Measurements from ENCODE around the gene PROSER3.
"Not testable (repeated sequence)": the region's sequence is repeated elsewhere in the genome, so short reads cannot be mapped to it uniquely, and the experiment has no call there.

The PROSER3 gene

DNA sequence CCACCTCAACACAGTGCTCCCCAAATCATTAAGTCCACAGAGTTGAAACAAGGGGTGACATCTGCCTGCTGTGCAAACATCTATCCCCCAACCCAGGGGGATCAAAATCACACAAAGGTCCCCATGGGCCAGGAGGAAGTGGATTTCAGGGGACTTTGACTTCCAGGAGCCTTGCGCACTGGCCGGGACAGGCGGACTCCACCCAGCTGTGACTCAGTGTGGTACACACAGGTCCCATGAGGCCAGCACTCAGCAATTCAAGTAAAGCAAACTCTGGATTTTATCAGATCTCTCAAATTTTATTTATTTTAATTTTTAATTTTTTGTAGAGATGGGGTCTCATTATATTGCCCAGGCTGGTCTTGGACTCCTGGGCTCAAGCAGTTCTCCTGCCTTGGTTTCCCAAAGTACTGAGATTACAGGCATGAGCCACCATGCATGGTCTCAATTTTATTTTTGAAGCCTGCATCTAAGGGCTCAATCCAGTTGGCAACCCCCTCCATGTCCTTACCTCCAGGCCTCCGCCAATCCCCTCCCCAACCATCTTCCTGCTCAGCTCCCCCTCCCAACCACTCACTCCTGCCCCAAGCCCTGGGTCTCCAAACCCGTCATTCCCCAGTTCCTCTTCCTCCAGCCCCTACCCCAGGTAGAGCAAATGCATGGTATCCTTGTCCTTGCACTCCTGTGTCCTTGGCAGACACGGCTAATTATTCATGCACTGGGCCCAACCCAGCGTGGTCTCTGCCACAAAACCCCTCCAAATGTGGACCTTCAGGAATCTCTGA is 35.6 kb downstream of the PROSER3 start:
- WGBS, 2 experiments = 88 to 90% methylated on average over 7 of the region's 7 CpGs
- Histone ChIP-seq H3K9me3 (ENCODE audit: control insufficient read depth, low read length) (no peaks in the 10 kb centered on the region), H3K27me3 (ENCODE audit: control insufficient read depth, insufficient read depth, low read length, poor library complexity, severe bottlenecking) (peaks cover 31% of the 10 kb centered on the region), H3K4me3 (ENCODE audit: insufficient read depth, low read depth, low read length) (no peak overlapping the region), H3K36me3 (ENCODE audit: control insufficient read depth, insufficient read depth, low read length) (no peaks in the 10 kb centered on the region), H3K27ac (ENCODE audit: insufficient read depth, low read depth, low read length, poor library complexity, severe bottlenecking) (no peak overlapping the region), H3K4me1 (ENCODE audit: control insufficient read depth, insufficient read depth, low read length) (no peaks in the 10 kb centered on the region)

DNA sequence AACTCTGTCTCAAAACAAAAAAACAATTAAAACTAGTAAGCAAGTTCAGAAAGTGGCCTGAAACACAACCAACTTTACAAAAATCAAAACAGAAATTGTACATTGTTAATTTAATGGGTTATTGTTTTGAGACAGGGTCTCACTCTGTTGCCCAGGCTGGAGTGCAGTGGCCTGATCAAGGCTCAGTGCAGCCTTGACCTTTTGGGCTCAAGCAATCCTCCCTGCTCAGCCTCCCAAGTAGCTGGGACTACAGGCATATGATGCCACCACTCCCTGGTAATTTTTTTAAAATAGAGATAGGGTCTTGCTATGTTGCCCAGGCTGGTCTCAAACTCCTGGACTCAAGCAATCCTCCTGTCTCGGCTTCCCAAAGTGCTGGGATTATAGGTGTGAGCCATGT is 37.6 kb downstream of the PROSER3 start:
- peaks cover 31% of the 10 kb centered on the region for H3K27me3 ChIP-seq (ENCODE audit: control insufficient read depth, insufficient read depth, low read length, poor library complexity, severe bottlenecking)
- H3K4me1 ChIP-seq (ENCODE audit: control insufficient read depth, insufficient read depth, low read length); H3K36me3 ChIP-seq (ENCODE audit: control insufficient read depth, insufficient read depth, low read length); H3K4me3 ChIP-seq (ENCODE audit: insufficient read depth, low read depth, low read length); H3K27ac ChIP-seq (ENCODE audit: insufficient read depth, low read depth, low read length, poor library complexity, severe bottlenecking); H3K9me3 ChIP-seq (ENCODE audit: control insufficient read depth, low read length): not testable (repeated sequence)
- 60 to 88% methylated on average over 1 of the region's 1 CpG for WGBS, 2 experiments

DNA sequence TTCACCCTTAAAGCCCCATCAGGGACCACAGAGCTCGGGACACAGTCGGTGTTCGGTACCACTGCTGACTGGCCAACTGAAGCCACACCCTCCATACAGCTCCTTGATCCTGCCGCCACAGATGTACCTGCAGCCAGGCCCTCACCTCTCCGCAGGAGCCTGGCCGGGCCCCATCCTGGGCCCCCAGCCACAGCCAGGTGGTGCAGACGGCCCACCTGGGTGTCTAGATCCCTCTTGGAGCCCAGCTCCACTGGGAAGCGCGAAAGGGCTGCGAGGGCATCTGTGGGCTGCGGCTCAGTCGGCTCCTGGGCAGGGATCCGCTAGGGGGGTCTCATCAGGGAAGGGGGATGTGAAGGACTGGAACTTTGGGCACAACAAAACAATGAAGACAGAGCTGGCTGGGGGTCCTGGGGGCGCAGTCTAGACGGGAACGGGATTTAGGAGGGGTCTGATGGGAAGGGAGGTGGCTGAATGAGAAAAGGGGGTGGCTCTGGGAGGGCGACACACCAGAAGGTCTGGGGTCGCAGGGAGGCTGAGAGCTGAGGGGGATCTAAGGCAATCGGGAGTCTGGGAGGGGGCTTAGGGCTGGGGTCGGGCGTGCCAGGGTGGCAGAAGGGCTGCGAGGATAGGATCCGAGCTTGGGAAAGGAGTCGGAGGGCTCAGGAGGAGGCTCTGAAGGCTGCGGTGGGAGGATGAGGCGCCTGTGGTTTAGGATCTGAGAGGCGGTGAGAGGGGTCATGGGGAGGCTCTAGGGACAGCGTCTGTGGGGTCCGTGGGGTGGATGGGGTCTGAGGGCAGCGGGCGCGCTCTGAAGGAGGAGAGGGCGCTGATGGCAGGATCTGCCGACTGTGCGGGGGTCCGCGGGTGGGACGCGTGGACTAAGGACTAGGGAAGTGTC is 38.9 kb downstream of the PROSER3 start:
- WGBS, 2 experiments = 52 to 53% methylated on average over 39 of the region's 39 CpGs
- H3K9me3 ChIP-seq (ENCODE audit: control insufficient read depth, low read length) = no peaks in the 10 kb centered on the region
- H3K27me3 ChIP-seq (ENCODE audit: control insufficient read depth, insufficient read depth, low read length, poor library complexity, severe bottlenecking) = peaks cover 31% of the 10 kb centered on the region
- no peaks in the 10 kb centered on the region for H3K4me1 ChIP-seq (ENCODE audit: control insufficient read depth, insufficient read depth, low read length)
- no peak overlapping the region for H3K27ac ChIP-seq (ENCODE audit: insufficient read depth, low read depth, low read length, poor library complexity, severe bottlenecking)
- no peaks in the 10 kb centered on the region for H3K36me3 ChIP-seq (ENCODE audit: control insufficient read depth, insufficient read depth, low read length)
- H3K4me3 ChIP-seq (ENCODE audit: insufficient read depth, low read depth, low read length) = peak overlapping the region; percentile 6

DNA sequence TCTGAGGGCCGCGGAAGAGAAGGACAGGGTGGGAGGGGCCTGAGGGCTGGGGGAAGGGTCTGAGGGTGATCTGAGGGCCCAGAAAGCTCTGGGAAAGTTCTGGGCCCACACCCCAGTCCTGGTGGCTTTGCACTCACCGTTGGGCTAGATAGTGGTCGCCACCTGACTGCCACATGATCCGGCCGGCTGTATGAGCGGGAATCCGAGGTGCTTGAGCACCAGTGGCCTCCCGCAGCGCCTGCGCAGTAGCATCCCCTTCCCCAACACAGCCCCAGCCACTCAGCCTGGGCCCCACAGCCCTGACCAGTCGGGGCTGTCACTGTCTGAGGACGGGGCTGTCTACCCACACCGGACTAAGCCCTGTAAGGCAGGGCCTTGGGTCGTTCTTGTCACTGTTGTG is 39.7 kb downstream of the PROSER3 start:
- peaks cover 31% of the 10 kb centered on the region for H3K27me3 ChIP-seq (ENCODE audit: control insufficient read depth, insufficient read depth, low read length, poor library complexity, severe bottlenecking)
- no peaks in the 10 kb centered on the region for H3K36me3 ChIP-seq (ENCODE audit: control insufficient read depth, insufficient read depth, low read length)
- H3K27ac ChIP-seq (ENCODE audit: insufficient read depth, low read depth, low read length, poor library complexity, severe bottlenecking) = no peak overlapping the region
- H3K9me3 ChIP-seq (ENCODE audit: control insufficient read depth, low read length) = no peaks in the 10 kb centered on the region
- H3K4me3 ChIP-seq (ENCODE audit: insufficient read depth, low read depth, low read length) = peak overlapping the region; percentile 6
- H3K4me1 ChIP-seq (ENCODE audit: control insufficient read depth, insufficient read depth, low read length) = no peaks in the 10 kb centered on the region
- WGBS, 2 experiments = 48 to 49% methylated on average over 15 of the region's 15 CpGs

DNA sequence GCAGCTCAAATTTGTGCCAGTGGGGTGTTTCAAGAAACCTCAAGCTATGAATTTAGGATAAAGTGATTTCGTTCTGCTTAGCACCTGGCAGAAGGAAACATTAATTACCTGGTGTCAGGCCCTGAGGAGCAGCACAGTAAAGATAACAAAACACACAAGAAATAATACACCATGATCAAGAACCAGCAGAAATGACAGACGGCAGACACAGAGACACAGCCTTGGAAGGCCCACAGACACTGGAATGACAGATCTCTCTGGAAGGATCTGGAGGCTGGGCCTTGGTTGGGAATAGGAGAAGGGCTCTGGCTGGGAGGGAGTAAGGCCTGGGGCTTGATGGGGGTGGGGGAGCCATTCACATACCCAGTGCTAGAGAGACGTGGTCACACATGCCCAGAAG is 43.9 kb downstream of the PROSER3 start:
- Histone ChIP-seq H3K36me3 (ENCODE audit: control insufficient read depth, insufficient read depth, low read length) (no peaks in the 10 kb centered on the region), H3K4me1 (ENCODE audit: control insufficient read depth, insufficient read depth, low read length) (no peaks in the 10 kb centered on the region), H3K27ac (ENCODE audit: insufficient read depth, low read depth, low read length, poor library complexity, severe bottlenecking) (no peak overlapping the region), H3K9me3 (ENCODE audit: control insufficient read depth, low read length) (no peaks in the 10 kb centered on the region), H3K4me3 (ENCODE audit: insufficient read depth, low read depth, low read length) (no peak overlapping the region), H3K27me3 (ENCODE audit: control insufficient read depth, insufficient read depth, low read length, poor library complexity, severe bottlenecking) (peaks cover 14% of the 10 kb centered on the region)
- 89 to 91% methylated on average over 3 of the region's 3 CpGs for WGBS, 2 experiments

DNA sequence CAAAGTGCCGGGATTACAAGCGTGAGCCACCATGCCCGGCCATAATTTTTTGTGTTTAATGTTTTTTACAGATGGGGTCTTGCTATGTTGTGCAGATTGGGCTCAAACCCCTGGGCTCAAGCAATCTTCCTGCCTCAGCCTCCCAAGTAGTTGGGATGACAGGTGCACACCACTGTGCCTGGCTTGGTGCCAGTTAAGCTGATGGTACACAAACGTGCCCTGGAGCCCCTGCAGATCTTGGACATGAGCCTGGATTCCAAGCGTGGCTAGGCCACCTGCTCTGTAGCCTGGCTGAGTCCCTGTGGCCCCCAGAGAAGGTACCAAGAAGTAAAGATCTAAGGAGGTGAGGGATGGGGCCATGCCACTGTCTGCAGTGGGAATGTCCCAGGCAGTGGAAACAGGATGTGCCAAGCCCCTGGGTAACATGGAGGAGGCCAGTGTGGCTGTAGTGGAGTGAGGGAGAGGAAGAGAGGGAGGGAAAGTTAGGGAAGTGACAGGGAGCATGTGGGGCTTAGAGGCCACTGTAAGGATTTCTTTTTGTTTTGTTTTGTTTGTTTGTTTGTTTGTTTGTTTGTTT is 47.6 kb downstream of the PROSER3 start:
- Histone ChIP-seq H3K9me3 (ENCODE audit: control insufficient read depth, low read length) (no peaks in the 10 kb centered on the region), H3K4me3 (ENCODE audit: insufficient read depth, low read depth, low read length) (no peak overlapping the region), H3K36me3 (ENCODE audit: control insufficient read depth, insufficient read depth, low read length) (no peaks in the 10 kb centered on the region), H3K27me3 (ENCODE audit: control insufficient read depth, insufficient read depth, low read length, poor library complexity, severe bottlenecking) (no peaks in the 10 kb centered on the region), H3K4me1 (ENCODE audit: control insufficient read depth, insufficient read depth, low read length) (no peaks in the 10 kb centered on the region), H3K27ac (ENCODE audit: insufficient read depth, low read depth, low read length, poor library complexity, severe bottlenecking) (no peak overlapping the region)
- 76 to 83% methylated on average over 5 of the region's 5 CpGs for WGBS, 2 experiments

DNA sequence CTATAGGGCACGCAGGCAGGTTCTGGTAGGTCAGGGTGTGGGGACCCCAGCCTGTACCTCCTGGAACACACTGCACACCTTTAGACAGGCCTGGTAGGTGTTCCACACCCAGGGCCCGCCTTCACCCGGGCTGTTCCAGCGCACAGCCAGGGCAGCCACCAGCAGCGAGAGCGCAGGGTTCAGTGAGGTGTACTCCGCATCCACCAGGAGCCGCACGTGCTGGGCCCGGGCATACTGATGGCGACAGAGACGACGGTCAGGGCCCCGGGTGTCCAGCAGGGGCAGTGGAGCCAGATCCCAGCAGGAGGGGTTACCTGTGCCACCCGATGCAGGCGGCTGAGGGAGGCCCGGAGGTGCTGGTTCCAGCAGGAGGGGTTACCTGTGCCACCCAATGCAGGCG is 48.6 kb downstream of the PROSER3 start:
- Histone ChIP-seq H3K27me3 (ENCODE audit: control insufficient read depth, insufficient read depth, low read length, poor library complexity, severe bottlenecking) (no peaks in the 10 kb centered on the region), H3K27ac (ENCODE audit: insufficient read depth, low read depth, low read length, poor library complexity, severe bottlenecking) (no peak overlapping the region), H3K36me3 (ENCODE audit: control insufficient read depth, insufficient read depth, low read length) (no peaks in the 10 kb centered on the region), H3K4me1 (ENCODE audit: control insufficient read depth, insufficient read depth, low read length) (no peaks in the 10 kb centered on the region), H3K4me3 (ENCODE audit: insufficient read depth, low read depth, low read length) (no peak overlapping the region), H3K9me3 (ENCODE audit: control insufficient read depth, low read length) (no peaks in the 10 kb centered on the region)
- 89 to 91% methylated on average over 18 of the region's 18 CpGs for WGBS, 2 experiments

DNA sequence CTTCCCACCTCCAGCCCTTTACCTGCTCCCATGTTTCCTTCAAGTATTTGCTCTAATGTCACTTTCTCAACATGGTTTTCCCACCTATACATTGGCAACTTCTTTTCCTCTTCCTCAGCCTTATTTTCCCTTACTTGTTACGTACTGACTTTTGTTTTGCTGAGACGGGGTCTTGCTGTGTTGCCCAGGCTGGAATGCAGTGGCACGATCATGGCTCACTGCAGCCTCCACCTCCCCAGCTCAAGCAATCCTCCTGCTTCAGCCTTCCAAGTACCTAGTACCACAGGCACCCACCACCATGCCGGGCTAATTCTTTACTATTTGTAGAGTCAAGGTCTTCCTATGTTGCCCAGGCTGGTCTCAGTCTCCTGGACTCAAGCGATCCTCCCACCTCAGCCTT is 49.7 kb downstream of the PROSER3 start:
- 89 to 92% methylated on average over 5 of the region's 5 CpGs for WGBS, 2 experiments
- Histone ChIP-seq H3K9me3 (ENCODE audit: control insufficient read depth, low read length) (no peaks in the 10 kb centered on the region), H3K4me1 (ENCODE audit: control insufficient read depth, insufficient read depth, low read length) (no peaks in the 10 kb centered on the region), H3K36me3 (ENCODE audit: control insufficient read depth, insufficient read depth, low read length) (no peaks in the 10 kb centered on the region), H3K27me3 (ENCODE audit: control insufficient read depth, insufficient read depth, low read length, poor library complexity, severe bottlenecking) (no peaks in the 10 kb centered on the region), H3K27ac (ENCODE audit: insufficient read depth, low read depth, low read length, poor library complexity, severe bottlenecking) (no peak overlapping the region), H3K4me3 (ENCODE audit: insufficient read depth, low read depth, low read length) (no peak overlapping the region)

DNA sequence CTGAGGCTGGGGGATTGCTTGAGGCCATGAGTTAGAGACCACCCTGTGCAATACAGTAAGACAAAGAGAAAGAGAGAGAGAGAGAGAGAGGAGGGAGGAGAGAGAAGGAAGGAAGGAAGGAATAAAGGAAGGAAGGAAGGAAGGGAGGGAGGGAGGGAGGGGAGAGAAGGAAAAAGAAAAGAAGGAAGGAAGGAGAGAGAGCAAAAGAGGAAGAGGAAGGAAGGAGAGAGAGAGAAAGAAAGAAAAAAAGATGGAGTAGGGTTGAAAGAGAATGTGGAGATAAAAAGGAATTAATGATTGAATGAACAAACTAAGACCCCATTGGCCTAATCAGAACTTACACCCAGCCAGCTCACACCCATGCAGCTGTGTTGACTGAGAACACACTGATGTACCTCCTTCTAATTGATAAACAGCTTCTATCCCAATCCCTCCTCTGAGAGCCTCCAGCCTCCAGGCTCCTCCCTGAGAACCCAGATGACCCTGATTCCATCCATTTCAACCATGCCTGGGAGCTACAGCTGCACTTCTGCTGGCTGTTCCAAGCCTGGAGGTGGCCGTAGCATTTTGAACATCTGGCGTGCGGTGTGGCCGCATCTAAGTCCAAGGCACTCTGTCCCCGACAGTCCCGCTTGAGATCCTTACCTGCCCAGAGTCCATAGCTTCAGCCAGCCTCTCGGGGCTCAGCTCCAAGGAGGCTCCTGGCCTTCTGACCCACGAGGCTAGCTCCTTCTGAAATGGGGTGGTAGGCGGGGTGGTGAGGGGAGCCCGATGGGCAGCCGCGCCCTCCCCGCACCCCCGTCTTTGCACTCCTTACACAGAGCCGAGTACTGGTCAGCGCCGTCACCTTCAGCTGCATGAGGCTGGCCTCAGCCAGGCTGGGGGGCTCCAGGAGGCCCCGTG is 53.6 kb downstream of the PROSER3 start:
- Histone ChIP-seq H3K27me3 (ENCODE audit: control insufficient read depth, insufficient read depth, low read length, poor library complexity, severe bottlenecking) (no peaks in the 10 kb centered on the region), H3K9me3 (ENCODE audit: control insufficient read depth, low read length) (no peaks in the 10 kb centered on the region), H3K4me1 (ENCODE audit: control insufficient read depth, insufficient read depth, low read length) (no peaks in the 10 kb centered on the region), H3K36me3 (ENCODE audit: control insufficient read depth, insufficient read depth, low read length) (no peaks in the 10 kb centered on the region), H3K27ac (ENCODE audit: insufficient read depth, low read depth, low read length, poor library complexity, severe bottlenecking) (no peak overlapping the region), H3K4me3 (ENCODE audit: insufficient read depth, low read depth, low read length) (no peak overlapping the region)
- WGBS, 2 experiments = 91% methylated on average over 18 of the region's 18 CpGs
